Ectodermal cell (in vitro differentiated cells): ENCODE data around the gene OR52B6.

Experiments used
- H3K27ac ChIP-seq: 2 replicates; pipeline ENCODE4 v1.7.0; 2013; ENCODE audit warnings: mild to moderate bottlenecking, low read depth, low read length; ENCODE audit not compliant: insufficient read depth, poor library complexity, severe bottlenecking
- H3K27me3 ChIP-seq: 2 replicates; pipeline ENCODE4 v1.7.0; 2013; ENCODE audit warnings: mild to moderate bottlenecking, low read length; ENCODE audit not compliant: insufficient read depth, control insufficient read depth, poor library complexity, severe bottlenecking
- H3K36me3 ChIP-seq: one replicate; pipeline ENCODE4 v1.7.0; 2013; ENCODE audit warnings: low read length; ENCODE audit not compliant: control insufficient read depth, insufficient read depth
- H3K4me1 ChIP-seq: one replicate; pipeline ENCODE4 v1.7.0; 2013; ENCODE audit warnings: low read length; ENCODE audit not compliant: control insufficient read depth, insufficient read depth
- H3K4me3 ChIP-seq: 2 replicates; pipeline ENCODE4 v1.7.0; 2013; ENCODE audit warnings: low read depth, low read length, control low read depth; ENCODE audit not compliant: insufficient read depth
- H3K9me3 ChIP-seq: 2 replicates; pipeline ENCODE4 v1.7.0; 2013; ENCODE audit warnings: mild to moderate bottlenecking, low read length, moderate library complexity; ENCODE audit not compliant: control insufficient read depth
- WGBS, 2 experiments: methylation state at CpG; one replicate each; pipeline ENCODE4 v1.1.7; 2013; ENCODE audit warnings: missing lambda C conversion rate in 2 of 2; 5-methylcytosine and 5-hydroxymethylcytosine counted together

OR52B6 gene

DNA sequence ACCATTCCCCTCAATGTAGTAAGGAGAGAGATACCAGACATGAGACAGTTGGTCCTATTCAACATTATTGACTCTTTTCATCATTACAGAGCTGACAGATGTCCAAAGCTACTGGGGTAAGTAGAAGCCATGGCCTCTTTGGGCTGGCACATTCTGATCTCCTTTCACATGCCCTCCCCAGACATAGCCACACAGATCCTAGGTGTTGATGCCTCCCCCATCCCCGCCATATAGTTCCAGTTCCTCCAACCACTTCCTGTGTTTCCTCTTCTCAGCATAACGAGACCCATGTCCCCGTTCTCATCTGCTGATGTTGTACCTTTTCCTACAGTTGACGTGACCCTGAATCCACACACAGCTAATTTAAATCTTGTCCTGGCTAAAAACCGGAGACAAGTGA is 29.8 kb downstream of the OR52B6 start:
- Histone ChIP-seq H3K27ac (no peak overlapping the region), H3K27me3 (no peaks in the 10 kb centered on the region), H3K4me3 (no peak overlapping the region), H3K36me3 (no peaks in the 10 kb centered on the region), H3K9me3 (no peaks in the 10 kb centered on the region), H3K4me1 (no peaks in the 10 kb centered on the region)
- 91 to 96% methylated on average over 5 of the region's 5 CpGs for WGBS, 2 experiments

- Histone ChIP-seq H3K4me3 (no peak overlapping the region), H3K27me3 (no peaks in the 10 kb centered on the region), H3K36me3 (no peaks in the 10 kb centered on the region), H3K27ac (no peak overlapping the region), H3K4me1 (no peaks in the 10 kb centered on the region), H3K9me3 (no peaks in the 10 kb centered on the region)
- WGBS, 2 experiments, result 87% methylated on average over 10 to 11 of the region's 11 CpGs
Measured at GRCh38 chr11:5611627-5612026, 30.9 kb downstream of the OR52B6 start.

GRCh38 chr11:5618807-5619206 is 38.1 kb downstream of the OR52B6 start:
- Histone ChIP-seq H3K9me3 (no peaks in the 10 kb centered on the region), H3K27me3 (no peaks in the 10 kb centered on the region), H3K36me3 (no peaks in the 10 kb centered on the region), H3K4me1 (no peaks in the 10 kb centered on the region), H3K4me3 (no peak overlapping the region), H3K27ac (no peak overlapping the region)
- WGBS, 2 experiments, result 88 to 95% methylated on average over 3 of the region's 3 CpGs

GRCh38 chr11:5620651-5621521 is 40.2 kb downstream of the OR52B6 start:
- Histone ChIP-seq H3K27me3 (no peaks in the 10 kb centered on the region), H3K4me3 (no peak overlapping the region), H3K36me3 (no peaks in the 10 kb centered on the region), H3K27ac (no peak overlapping the region), H3K4me1 (peaks cover 6% of the 10 kb centered on the region), H3K9me3 (no peaks in the 10 kb centered on the region)
- 75 to 78% methylated on average over 3 of the region's 3 CpGs for WGBS, 2 experiments

DNA sequence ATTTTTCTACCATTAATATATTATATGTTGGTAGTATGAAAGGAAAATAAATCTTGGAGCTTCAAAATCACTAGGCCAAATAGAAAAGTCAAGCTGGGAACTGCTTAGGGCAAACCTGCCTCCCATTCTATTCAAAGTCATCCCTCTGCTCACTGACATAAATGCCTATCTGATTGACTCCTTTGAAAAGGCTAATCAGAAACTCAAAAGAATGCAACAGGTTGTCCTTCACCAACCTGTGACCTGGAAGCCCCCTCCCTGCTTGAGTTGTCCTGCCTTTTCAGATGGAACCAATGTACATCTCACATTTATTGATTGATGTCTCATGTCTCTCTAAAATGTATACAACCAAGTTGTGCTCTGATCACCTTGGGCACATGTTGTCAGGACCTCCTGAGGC is 40.9 kb downstream of the OR52B6 start:
- H3K27ac ChIP-seq, result no peak overlapping the region
- no peaks in the 10 kb centered on the region for H3K9me3 ChIP-seq
- no peak overlapping the region for H3K4me3 ChIP-seq
- no peaks in the 10 kb centered on the region for H3K36me3 ChIP-seq
- no peaks in the 10 kb centered on the region for H3K27me3 ChIP-seq
- H3K4me1 ChIP-seq, result peaks cover 6% of the 10 kb centered on the region

GRCh38 chr11:5622802-5623201 is 42.1 kb downstream of the OR52B6 start:
- H3K36me3 ChIP-seq, result no peaks in the 10 kb centered on the region
- WGBS, 2 experiments, result 93 to 100% methylated on average over 3 of the region's 3 CpGs
- H3K4me3 ChIP-seq, result no peak overlapping the region
- H3K4me1 ChIP-seq, result peaks cover 6% of the 10 kb centered on the region
- no peaks in the 10 kb centered on the region for H3K27me3 ChIP-seq
- H3K27ac ChIP-seq, result no peak overlapping the region
- H3K9me3 ChIP-seq, result no peaks in the 10 kb centered on the region

- Histone ChIP-seq H3K9me3 (no peaks in the 10 kb centered on the region), H3K36me3 (no peaks in the 10 kb centered on the region), H3K27me3 (no peaks in the 10 kb centered on the region), H3K4me3 (peak within 1 kb of the TSS; percentile 26), H3K27ac (no peak within 1 kb of the TSS), H3K4me1 (peaks cover 6% of the 10 kb centered on the region)
- 70% methylated on average over 6 to 7 of the region's 7 CpGs for WGBS, 2 experiments
Measured at GRCh38 chr11:5624489-5625279, 44.0 kb downstream of the OR52B6 start, which contains the start of gene TRIM34. TSS of gene TRIM34 (plus strand) at chr11:5625001. CDS start at chr11:5632332, 7,331 bp downstream.

DNA sequence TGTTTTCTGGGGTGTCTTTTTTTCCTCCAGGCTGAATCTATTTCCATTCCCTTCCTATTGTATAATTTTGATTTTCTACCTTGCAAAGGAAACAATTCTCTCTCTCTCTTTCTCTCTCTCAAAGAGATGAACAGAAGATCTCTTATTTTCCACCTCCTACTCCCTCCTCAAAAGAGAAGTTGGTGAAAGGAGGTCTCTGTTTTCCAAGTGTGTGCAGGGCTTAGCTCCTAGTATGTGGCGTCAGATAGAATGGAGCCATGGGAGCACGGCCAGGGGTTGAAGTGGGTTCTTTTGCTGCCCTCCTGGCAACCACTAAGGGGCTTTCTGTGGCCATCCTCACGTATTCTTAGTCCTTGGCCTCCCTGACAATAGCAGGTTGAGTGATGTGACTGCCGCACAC is 44.6 kb downstream of the OR52B6 start:
- Histone ChIP-seq H3K36me3 (no peaks in the 10 kb centered on the region), H3K27me3 (no peaks in the 10 kb centered on the region), H3K4me3 (peak overlapping the region; percentile 26), H3K27ac (no peak overlapping the region), H3K4me1 (peaks cover 6% of the 10 kb centered on the region), H3K9me3 (no peaks in the 10 kb centered on the region)
- 61 to 68% methylated on average over 4 of the region's 4 CpGs for WGBS, 2 experiments

DNA sequence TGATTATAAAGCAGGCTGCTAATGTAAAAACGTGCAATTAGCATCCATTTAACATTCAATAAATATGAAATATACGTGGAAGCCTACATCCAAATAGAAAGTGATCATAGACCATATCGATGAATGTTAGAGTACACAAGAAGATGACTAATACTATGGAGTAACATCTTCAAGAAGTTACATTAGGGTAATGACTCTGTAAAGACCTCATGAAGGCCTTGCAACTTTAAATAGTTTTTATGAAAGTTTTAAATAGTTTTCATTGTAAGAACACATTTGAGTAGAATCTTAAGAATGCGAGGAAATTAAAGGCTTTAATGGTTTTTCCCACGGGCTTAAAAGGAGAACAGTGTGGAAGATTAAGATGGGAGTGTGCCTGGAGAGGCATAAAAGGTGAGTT is 45.5 kb downstream of the OR52B6 start:
- Histone ChIP-seq H3K27me3 (no peaks in the 10 kb centered on the region), H3K36me3 (no peaks in the 10 kb centered on the region), H3K4me1 (peaks cover 6% of the 10 kb centered on the region), H3K27ac (no peak overlapping the region), H3K9me3 (no peaks in the 10 kb centered on the region), H3K4me3 (no peak overlapping the region)
- 89 to 97% methylated on average over 3 to 5 of the region's 5 CpGs for WGBS, 2 experiments

DNA sequence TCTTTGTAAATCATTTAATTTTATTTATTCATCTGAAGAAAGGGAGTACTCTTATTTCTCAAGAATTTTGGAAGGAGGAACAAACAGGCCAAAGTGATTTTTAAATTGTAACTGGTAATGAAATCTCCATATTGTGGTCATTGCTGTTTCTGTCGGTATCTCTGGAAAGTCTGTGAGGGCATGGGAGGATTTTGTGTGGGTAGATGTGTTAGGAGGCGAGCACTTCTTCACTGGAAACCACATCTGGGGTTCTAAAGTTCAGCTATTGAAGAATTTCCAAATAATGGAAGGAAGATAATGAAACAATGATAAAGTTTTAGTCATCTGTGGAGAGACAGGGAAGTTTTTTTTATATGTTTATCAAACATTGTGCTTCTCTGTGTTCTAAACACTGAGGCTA is 50.7 kb downstream of the OR52B6 start:
- Histone ChIP-seq H3K4me3 (no peak overlapping the region), H3K9me3 (no peaks in the 10 kb centered on the region)
- WGBS, 2 experiments, result 95 to 96% methylated on average over 2 of the region's 2 CpGs

More for the DNA sequence above, 50.7 kb downstream of the OR52B6 start:
- Histone ChIP-seq H3K27ac (no peak overlapping the region), H3K36me3 (no peaks in the 10 kb centered on the region), H3K4me1 (no peaks in the 10 kb centered on the region), H3K27me3 (no peaks in the 10 kb centered on the region)
